GM19023 (cell line): ENCODE measurements around the gene SPATA33.

ENCODE experiments used
- ATAC-seq: cut with Tn5 transposase; IDR thresholded peaks from one replicate; pipeline ENCODE4 v1.9.1; 2021; ENCODE audit warnings: mild to moderate bottlenecking, moderate library complexity; ENCODE audit not compliant: unreplicated experiment

SPATA33 gene

DNA sequence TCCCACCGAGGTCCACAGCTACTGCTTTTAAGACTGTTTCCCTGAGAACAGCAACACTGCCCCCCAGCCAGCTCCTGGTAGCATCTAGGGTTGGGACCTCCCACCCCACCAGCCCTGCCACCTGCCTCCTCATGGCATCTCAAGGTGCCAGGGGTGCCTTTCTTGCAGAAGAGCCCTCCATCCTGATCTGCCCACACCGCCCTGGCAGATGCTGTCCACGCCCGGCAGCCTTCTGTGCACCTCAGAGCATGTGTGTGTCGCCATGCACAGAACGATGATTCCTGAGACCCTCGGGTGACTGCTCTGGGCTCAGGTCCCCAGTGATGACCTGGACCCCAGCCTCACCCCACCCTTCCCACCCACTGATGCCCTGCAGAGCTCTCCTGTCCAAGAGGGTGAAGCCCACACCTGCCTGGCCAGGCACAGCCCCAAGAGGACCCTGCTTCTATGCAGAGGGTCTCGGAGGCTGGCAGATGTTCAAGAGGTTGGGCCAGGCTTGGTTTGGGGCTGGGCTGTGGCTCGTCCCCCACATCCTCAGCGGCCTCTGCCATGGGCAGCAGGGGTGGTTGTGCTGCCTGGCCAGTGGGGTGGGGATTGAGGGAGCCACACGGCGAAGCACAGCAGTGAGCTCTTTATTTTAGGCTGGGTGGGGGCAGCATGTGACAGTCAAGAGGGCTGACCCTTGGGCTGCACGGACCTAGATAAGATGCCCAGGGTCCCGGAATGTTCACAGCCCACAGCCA, 49.1 kb downstream of the SPATA33 start:
- ATAC-seq, result no peak

DNA sequence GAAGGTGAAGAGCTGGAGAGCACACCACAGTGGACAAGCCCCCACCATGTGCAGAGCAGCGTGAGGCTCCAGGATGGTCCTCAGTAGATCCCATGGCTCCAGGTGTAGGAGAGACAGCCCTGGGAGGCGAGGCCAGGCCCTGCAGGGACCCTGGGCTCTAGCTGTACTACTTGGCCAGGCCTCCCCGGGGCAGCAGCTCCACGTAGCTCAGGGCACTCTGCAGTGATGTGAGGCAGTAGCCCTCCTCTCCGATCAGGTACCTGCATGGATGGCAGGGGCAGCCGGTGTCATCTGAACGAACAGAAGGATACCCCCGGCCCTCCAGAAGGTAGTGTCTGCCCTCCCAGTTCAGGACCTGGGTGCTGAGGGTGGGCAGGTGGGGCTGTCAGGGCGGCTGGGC, 50.1 kb downstream of the SPATA33 start:
- ATAC-seq, result no peak

DNA sequence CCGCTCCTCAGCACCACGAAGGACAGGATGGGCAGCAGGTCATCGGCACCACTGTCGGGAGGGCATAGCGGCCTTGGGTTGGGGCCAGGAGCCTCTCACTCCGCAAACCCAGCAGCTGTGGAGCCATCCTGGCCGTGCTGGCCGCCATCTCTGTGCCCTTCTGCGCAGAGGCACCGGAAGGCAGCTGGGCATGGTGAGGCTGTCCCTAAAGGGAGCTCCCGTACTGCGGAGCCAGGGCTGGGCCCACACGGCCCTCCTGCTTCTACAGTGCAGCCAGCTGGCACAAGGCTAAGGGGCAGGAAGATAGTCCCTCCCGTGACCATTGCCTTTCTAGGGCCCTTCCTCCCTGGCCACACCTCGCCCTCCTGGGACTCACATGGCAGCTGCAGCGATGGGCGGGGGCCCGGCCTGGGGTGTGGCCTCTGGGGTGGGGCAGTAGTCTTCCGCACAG, 50.9 kb downstream of the SPATA33 start:
- no peak for ATAC-seq

DNA sequence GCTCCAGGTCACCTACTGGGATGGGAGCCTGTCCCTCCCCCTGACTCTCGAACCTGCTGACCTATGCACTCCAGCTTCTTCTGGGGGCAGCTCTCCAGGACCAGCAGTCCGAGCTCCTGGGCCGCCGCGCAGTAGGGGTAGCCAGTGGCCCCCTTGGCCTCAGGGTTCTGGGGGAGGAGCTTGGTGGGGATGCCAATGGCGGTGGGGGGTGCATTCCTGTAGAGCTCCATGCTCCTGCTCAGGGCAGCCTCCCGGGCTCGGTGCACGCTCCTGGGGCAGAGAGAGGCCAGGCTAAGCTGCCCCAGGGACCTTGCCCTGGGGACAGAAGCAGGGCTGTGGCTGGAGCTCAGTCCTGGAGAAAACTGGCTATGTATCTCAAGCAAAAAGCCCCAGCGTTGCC, 51.5 kb downstream of the SPATA33 start:
- ATAC-seq, result no peak

DNA sequence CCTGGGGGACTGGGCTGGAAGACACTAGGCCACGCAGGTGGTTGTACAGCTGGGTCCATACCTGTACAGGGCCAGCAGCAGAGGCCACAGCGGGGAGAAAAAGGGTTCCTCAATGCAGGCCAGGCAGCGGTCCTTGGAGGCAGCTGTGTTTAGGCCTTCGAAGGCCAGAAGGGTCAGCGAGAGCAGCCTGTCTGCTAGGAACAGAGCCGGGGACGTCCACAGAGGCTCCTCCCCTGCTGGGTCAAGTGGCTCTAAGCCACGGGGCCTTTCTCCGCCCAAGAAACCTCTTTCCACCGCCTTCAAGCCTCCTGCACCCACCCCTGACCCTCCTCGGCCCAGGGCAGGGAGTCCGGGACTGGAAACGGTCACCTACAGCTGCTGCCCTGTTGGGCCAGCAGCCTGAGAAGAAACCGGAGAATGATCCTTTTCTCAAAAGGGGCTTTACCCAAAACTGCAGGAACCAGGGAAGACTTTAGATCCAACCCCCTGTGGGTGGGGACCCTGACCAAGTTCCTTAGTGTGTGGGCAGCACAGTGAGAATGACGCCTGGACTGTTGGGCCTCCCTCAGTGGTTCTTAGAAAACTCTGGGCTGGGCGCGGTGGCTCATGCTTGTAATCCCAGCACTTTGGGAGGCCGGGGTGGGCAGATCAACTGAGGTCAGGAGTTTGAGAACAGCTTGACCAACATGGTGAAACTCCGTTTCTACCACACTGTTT, 52.2 kb downstream of the SPATA33 start:
- ATAC-seq, result no peak

DNA sequence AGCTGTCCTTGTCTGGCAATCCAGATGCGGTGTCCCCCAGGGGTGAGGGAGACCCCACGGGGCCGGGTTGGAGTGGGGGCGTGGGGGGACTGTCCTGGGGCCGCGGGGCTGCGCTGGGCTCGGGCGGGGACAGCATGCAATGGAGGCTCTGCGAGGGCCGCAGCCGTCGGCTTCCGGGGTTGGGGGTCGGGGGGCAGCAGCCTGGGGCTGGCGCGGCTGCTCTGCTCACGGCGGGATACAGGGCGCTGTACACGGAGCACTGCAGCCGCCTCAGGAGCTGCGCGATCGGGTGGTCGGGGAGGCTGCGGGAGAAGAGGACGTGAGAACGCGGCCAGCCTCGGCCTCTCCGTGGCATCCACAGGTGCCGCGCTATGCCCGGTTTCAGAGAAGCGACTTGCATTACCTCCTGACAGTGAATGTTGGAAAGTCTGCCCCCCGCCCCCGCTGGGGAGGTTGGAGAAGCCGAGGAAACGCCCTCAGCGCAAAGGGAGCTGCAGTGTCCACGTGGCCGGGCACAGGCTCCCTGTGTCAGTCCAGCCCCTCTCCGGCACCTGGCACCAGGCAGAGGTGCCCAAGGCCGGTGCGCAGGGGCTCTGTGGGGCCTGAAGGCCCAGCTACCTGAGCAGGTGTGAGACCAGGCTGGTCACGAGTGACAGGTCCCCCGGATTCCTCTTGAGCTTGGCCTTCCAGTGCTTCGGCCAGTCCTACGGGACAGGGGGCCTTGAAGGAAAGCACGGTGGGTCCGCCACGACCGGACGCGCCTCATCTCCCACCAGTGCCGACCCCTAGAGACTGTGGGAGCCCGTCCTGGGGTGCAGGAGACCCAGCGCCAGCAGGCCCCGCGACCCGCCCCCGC, 53.3 kb downstream of the SPATA33 start:
- ATAC-seq, result no peak

DNA sequence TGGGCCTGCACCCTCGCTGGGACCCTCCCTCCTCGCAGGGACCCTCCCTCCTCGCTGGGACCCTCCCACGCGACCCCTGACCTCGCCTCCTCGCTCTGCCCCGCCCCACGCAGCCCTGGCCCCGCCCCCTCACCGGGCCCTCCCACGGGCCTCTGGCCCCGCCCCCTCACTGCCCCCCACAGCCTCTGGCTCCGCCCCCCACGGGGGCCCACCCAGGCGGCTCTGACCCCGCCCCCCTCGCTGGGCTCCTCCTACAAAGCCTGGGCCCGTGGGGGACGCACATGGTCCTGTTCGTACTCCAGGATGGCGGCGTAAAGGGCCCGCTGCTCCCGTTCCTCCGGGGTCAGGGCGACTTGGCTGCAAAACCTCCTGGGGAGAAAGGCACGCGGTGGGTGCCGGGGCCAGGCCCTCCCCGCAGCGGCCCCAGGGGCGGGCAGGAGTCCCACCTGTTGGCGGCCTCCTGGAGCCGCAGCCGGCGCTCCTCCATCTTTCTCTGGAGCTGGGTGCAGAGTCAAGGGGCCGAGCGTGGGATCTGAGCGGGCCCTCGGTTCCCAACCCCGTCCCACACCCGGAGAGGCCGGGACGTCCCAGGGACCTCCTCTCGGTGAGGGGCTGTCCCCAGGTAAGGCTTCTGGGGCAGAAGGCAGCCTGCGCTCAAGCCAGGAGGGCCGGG, 54.1 kb downstream of the SPATA33 start:
- no peak for ATAC-seq

DNA sequence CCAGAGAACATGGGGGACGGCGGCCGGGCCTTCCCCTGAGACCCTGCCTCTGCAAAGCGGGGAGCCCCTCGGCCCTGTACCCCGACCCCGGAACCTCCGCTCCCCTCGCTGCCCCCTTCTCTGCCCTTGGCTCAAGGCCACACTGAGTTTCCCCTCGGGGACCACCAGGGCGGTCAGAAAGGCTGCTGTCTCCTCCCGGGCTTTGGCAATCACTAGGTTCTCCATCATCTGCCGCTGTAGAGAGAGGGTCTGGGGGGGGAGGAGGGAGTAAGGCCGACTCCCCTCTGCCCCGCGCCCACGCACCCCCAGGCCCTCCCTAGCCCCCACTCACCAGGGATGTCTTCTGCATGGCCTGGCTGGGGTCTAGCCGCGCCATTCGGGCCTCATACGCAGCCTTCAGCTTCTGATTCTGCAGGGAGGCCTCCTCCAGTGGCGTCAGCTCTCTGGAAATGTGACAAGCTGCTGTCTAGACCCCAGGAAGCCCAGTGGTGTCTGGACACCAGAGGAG, 54.7 kb downstream of the SPATA33 start:
- no peak for ATAC-seq

DNA sequence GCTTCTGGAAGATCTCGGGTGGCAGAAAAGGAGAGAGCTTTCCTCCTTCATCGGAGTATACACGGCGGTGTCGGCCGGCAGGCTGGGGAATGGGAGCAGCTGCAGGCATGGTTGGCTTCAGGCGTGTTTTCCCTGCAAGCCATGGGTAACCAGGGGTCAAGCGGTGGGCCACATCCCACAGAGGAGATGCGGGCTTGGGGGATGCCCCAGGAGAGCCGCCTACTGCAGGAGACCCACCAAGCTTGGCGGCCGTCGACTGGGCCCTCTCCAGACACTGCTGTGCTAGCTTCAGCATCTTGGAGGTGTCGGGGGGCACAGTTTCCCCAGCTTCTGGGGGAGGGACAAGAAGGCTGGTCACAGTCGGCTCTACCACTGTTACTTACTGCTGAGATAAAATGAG, 58.9 kb downstream of the SPATA33 start:
- no peak for ATAC-seq

DNA sequence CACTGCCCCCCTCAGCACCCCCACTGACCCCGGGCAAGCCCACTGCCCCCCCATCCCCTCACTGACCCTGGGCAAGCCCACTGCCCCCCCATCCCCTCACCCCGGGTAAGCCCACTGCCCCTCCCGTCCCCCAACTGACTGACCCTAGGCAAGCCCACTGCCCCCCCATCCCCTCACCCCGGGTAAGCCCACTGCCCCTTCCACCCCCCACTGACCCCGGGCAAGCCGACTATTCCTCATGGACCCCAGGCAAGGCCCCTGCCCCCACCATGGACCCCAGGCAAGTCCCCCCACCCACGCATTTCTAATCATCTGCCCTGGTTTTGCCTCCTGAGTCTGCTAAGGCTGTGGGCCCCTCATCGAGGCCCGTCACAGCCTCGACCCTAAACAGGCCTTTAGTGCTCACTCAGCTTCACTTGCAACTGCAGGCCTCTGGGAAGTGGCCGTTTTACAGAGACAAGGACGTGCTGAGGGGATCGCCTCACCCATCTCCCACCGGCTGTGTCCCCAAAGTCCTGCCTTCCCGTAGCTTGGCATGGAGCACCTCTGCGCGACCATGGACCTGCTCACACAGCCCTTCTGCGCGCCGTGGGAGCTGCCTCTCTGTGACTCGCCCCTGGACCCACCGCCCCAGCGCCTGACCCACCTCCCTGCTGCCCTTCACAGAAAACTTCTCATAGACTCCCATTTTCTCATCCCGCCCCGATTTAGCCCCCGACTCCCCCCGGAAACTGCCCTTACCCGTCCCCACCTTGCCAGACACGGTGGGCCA, 59.5 kb downstream of the SPATA33 start:
- ATAC-seq, result no peak

DNA sequence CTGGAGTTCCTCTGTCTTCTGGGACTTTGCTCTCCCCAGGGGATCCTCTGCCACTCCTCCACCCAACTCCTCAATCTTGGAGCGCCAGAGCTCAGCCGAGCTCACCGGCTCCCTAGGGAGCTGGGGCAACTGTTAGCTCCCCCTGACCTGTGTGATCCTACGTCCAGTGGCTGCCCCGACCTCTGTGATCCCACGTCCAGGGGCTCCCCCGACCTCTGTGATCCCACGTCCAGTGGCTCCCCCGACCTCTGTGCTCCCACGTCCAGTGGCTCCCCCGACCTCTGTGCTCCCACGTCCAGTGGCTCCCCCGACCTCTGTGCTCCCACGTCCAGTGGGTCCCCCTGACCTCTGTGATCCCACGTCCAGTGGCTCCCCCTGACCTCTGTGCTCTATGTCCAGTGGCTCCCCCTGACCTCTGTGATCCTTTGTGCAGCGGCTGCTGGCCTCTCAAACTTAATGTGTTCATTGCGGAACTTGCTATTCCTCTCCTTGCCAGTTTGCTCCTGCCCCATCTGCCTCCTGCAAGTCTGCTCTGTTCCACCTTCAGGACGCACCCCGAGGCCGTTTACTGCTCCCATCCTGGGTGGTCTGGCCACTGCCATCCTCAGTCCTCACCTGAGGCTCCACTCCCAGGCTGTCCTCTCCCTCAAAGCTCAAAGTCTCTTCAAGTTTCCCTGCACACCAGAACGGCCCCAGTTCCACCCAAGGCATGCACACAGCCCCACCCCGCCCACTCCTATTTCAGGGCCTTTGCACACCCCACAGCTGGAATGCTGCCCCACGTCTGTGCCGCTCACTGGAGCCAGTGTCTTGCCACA, 60.3 kb downstream of the SPATA33 start:
- no peak for ATAC-seq
